HG02852 (cell line): ENCODE results near the gene SLC1A6.
"Not testable (repeated sequence)": the region's sequence is repeated elsewhere in the genome, so short reads cannot be mapped to it uniquely, and the experiment has no call there.

ENCODE experiments used
- ATAC-seq: cut with Tn5 transposase; IDR thresholded peaks from one replicate; pipeline ENCODE4 v1.9.1; 2021; ENCODE audit warnings: mild to moderate bottlenecking, moderate library complexity; ENCODE audit not compliant: unreplicated experiment

SLC1A6 gene

DNA sequence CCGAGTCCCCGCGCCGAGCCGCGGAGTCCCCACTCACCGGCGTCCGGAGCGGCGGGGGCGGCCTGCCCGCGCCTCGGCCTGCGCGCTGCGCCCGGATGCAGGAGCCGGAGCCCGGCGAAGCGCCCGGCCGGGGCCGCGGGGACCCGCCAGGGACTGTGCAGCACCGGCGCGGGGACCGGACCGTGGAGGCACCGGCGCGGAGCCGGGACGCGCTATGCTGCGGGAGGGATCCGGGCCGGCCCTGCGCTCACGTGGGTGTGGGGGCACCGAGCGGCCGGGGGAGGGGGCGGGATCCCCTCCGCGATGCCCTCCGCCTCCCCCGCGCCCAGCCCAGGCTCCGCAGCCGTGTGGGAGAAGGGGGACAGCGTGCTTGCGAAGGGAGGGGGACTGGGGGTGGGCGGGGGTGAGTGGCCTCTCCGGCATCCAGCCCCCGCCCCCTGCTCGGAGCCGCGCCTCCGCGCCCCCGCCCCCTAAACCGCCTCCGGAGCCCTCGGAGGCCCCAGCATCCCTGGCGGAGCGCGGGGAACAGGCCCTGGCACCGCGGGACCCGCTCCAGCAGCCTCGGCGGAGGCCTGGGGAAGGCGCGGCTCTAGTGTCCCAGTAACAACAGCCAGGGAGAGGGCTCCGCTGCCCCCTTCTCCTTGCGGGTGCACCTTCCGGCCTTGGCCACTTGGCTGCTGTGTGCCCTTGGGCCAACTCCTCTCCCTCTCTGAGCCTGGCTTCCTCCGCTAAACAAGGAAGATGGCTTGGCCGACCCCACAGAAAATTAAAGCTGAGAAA is at the start of gene SLC1A6:
SLC1A6 (minus strand) TSS at position 389 of the 780 bp plus-strand sequence. CDS start 6,954 bp downstream, outside the sequence.
- no peak for ATAC-seq

GRCh38 chr19:15028490-15028889 is 48.8 kb upstream of the SLC1A6 start:
- ATAC-seq, result no peak

DNA sequence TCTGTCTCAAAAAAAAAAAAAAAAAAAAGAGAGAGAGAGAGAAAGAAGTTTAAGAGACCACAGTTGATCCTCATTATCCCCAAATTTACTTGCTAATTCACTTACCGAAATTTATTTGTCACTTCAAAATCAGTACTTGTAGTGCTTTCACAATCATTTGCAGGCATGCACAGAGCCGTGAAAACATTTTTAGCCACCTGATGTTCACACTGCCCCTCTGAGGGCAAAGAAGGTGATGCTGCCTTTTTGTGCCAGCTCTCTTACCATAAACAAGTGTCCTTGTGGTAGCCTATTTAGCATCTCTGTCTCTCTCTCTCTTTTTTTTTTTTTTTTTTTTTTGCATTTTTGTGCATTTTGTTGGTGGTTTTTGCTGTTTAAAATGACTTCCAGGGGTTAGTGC is 45.6 kb upstream of the SLC1A6 start:
- no peak for ATAC-seq

DNA sequence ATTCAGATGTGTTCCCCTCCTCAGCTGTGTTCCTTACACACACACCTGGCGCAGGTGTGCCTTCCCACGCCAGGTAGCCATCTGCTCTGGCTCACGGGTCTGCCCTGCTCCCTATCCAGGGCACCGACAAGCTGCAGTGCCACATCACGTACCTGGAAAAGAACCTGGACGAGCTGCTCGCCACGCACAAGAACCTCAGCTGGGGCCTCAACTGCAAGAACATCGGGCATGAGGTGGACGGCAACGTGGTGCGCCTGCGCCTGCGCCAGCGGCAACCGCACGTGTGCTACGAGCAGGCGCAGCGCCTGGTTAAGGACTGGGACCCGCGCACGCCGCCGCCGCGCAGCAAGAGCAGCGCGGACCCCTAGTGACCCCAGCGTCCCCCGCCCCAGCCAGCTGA is 43.1 kb upstream of the SLC1A6 start:
- no peak for ATAC-seq

GRCh38 chr19:15021286-15022007 is 41.8 kb upstream of the SLC1A6 start:
- ATAC-seq, result no peak

GRCh38 chr19:15018836-15019235 is 39.2 kb upstream of the SLC1A6 start:
- ATAC-seq, result not testable (repeated sequence)

GRCh38 chr19:15015946-15016542 is 36.4 kb upstream of the SLC1A6 start:
- no peak for ATAC-seq

GRCh38 chr19:15014579-15014978 is 34.9 kb upstream of the SLC1A6 start:
- ATAC-seq, result no peak

- ATAC-seq, result no peak
These were observed 31.0 kb upstream of the SLC1A6 start for GRCh38 chr19:15010501-15011300.

DNA sequence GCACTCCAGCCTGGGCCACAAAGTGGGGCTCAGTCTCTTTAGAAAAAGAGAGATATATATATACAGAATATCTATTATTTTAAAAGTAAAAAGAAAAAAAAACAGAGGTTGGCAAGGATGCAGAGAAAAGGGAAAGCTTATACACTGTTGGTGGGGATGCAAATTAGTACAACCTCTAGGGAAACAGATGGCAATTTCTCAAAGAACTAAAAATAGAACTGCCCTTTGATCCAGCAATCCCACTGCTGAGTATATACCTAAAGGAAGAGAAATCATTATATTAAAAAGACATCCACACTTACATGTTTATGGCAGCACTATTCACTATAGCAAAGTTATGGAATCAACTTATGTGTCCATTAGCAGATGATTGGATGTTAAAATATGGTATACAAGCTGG is 28.6 kb upstream of the SLC1A6 start:
- ATAC-seq, result no peak

GRCh38 chr19:14997981-14998380 is 18.3 kb upstream of the SLC1A6 start:
- no peak for ATAC-seq

- ATAC-seq, result no peak
These were observed 13.1 kb upstream of the SLC1A6 start for GRCh38 chr19:14992780-14993179.

DNA sequence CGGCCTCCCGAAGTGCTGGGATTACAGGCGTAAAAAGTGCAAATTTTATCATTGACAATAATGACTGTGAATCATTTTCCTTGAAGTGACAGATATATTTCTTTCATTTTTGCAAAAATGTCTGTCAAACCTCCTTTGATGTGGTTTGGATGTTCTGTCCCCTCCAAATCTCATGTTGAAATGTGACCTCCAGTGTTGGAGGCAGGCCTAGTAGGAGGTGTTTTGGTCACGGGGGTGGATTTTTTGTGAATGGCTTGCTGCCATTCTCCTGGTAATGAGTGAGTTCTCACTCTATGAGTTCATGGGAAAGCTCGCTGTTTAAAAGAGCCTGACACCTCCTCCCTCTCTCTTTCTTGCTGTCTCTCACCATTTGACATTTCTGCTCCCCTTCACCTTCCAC is 5.5 kb upstream of the SLC1A6 start:
- ATAC-seq, result no peak

GRCh38 chr19:14978161-14978776 is 1.4 kb downstream of the SLC1A6 start:
- no peak for ATAC-seq

DNA sequence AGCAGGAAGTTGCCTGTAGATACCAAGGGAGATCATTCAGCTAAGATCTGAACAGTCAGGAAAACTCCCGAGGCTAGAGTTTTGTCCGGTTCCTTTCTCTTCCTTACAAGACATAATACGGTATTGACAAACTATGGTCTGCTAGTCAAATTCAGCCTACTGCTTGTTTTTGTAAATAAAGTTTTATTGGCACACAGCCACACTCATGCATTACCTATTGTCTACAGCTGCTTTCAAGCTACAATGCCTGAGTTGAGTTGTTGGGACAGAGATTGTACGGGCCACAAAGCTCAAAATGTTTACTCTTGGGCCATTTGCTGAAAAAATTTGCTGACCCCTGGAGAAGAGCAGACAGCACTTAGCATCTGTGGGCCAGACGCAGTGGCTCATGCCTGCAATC is 2.5 kb downstream of the SLC1A6 start:
- ATAC-seq, result no peak

GRCh38 chr19:14974488-14974887 is 5.2 kb downstream of the SLC1A6 start:
- no peak for ATAC-seq

GRCh38 chr19:14972676-14973075 is 7.0 kb downstream of the SLC1A6 start:
- ATAC-seq, result no peak

DNA sequence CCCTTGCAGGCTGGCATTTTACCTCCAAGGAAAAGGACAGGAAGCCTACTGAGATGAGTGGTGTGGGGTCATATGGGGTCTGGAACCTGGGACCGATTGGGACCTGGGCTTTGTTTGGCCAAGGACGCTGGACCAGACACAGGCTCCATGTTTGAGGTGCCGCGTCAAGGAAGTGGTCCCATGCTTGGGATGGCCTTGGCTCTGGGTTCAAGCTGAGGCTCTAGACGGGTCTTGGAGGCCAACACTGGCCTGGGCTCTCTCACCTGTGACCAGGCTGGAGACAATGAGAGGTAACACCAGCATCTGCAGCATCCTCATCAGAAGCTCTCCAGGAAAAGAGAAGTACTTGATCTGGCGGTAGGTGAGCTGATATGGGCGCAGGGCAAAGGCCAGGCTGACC is 8.2 kb downstream of the SLC1A6 start:
- no peak for ATAC-seq

GRCh38 chr19:14968247-14968646 is 11.4 kb downstream of the SLC1A6 start:
- no peak for ATAC-seq

GRCh38 chr19:14961956-14962685 is 17.5 kb downstream of the SLC1A6 start:
- no peak for ATAC-seq
